NCI-H2107 (cell line): ENCODE data around the gene B4GALT7.

Source experiments
- DNase-seq: peaks from one replicate; lab custom pipeline; 2025; lab: John Stamatoyannopoulos, UW

Gene B4GALT7

DNA sequence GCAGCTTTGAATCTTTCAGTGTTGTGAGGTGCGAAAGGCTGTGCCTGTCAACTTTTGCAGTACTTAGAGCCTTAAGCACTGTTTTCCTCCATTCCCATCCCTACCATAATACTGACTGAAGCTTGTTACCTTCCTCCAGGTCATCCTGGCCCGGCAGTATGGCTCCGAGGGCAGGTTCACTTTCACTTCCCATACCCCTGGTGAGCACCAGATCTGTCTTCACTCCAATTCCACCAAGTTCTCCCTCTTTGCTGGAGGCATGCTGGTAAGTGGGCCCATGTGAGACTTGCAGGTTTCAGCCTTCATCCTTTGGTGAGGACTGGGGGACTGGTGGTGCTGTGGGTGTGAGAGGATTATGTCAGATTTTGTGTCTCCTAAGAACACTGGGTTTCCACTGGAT, 6.4 kb upstream of the B4GALT7 start:
- no peak for DNase-seq

DNA sequence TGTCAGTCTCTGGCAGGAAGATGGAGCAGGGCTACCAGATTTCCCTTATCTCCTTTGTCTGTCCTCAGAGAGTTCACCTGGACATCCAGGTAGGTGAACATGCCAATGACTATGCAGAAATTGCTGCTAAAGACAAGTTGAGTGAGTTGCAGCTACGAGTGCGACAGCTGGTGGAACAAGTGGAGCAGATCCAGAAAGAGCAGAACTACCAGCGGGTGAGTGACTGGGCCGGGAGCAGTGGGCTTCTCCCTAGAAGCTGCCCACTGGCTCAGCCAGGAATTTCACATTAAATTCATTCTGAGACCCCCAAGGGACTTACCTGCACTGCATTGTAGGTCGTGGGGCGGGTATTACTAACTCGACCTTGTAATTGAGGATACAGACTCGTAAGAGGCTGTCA, 5.9 kb upstream of the B4GALT7 start:
- no peak for DNase-seq

- no peak for DNase-seq
Measured at GRCh38 chr5:177595026-177595585, 4.8 kb upstream of the B4GALT7 start.

- DNase-seq, result no peak
Measured at GRCh38 chr5:177595991-177596774, 3.7 kb upstream of the B4GALT7 start.

GRCh38 chr5:177596775-177597238, 3.1 kb upstream of the B4GALT7 start:
- no peak for DNase-seq

DNA sequence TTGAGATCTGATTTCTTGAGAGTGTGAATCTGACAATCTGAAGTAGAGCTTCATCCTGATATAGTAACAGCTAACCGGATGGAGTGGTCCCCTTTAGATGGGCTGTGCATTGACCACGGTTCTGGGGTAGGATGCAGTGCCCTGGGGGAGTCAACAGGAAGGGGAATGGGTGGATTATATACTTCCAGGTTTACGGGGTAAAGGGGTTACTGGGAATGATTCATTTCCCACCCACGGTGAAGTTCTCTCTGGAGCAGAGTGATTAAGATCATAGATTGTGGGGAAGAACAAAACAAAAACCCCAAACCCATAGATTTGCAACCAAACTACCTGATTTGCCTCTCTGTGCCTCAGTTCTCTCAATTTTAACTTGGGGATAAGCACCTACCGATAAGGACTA, 1.5 kb upstream of the B4GALT7 start:
- no peak for DNase-seq

GRCh38 chr5:177600508-177601018, 631 bp downstream of the B4GALT7 start:
- no peak for DNase-seq

DNA sequence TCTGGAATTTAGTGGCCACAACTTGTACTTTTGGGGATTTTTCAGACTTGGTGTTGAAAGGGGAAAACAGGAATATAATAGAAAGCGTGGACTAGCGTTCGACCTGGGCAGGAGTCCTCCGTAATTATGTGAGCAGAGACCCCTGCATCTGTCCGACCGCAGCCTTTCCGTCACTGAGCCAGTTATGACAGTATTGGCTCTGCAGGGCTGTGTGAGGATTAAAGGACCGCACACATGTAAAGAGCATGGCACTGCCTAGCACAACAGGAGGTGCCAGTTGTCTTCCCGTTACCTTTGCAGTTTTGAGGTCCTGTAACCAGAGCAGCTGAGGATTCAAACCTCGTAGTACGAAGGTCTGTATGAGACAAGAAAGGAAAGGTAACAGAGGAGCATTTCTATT, 1.2 kb downstream of the B4GALT7 start:
- DNase-seq, result no peak

GRCh38 chr5:177601577-177602457, 1.9 kb downstream of the B4GALT7 start:
- DNase-seq, result no peak

GRCh38 chr5:177602458-177602830, 2.5 kb downstream of the B4GALT7 start:
- DNase-seq, result no peak

DNA sequence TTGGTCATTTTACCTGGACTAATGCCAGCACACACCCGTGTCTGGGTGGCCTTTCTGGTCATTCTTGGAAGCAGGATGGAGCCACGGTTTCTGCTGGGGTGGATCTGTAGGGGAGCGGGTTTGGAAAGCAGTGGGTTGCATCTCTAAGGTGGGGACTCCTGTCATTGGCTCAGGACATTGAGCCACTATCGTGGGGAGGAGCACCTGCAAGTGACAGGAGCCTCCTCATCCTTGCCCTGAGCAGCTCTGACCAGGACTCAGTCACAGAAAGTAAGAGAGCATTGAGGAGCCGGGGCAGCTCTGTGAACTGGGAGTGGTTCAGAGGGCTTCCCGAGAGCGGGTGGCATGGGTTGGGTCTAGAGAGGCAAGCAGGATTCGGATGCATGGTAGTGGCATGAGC, 3.7 kb downstream of the B4GALT7 start:
- DNase-seq, result no peak

DNA sequence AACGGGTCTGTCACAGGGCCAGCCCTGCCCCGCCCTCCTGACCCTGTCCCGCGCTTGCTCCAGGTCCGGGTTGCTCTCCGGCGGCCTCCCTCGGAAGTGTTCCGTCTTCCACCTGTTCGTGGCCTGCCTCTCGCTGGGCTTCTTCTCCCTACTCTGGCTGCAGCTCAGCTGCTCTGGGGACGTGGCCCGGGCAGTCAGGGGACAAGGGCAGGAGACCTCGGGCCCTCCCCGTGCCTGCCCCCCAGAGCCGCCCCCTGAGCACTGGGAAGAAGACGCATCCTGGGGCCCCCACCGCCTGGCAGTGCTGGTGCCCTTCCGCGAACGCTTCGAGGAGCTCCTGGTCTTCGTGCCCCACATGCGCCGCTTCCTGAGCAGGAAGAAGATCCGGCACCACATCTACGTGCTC, 4.2 kb downstream of the B4GALT7 start:
- no peak for DNase-seq

DNA sequence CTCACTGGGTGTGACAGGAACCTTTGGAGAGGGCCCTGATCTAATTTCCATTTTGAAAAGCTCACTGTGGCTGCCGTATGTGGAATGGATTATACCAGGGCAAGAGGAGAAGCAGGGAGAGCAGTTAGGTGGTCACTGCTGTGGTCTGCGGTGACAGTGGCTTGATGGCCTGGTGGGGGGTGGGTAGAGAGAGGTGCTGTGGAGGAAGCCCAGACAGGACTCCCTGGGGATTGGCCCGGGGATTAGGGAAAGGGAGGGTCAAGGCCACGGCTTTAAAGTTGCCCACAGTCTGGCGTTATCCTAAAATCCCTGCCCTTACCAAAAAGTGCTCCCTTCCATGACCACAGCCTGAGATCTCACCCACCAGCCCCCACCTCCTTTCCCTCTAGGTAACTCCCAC, 4.7 kb downstream of the B4GALT7 start:
- no peak for DNase-seq

GRCh38 chr5:177605078-177605477, 5.1 kb downstream of the B4GALT7 start:
- DNase-seq, result no peak

GRCh38 chr5:177605667-177606066, 5.7 kb downstream of the B4GALT7 start:
- no peak for DNase-seq

GRCh38 chr5:177606071-177607051, 6.4 kb downstream of the B4GALT7 start:
- DNase-seq, result no peak

- no peak for DNase-seq
Measured at GRCh38 chr5:177607115-177607451, 7.2 kb downstream of the B4GALT7 start.

- DNase-seq, result peak; percentile 23
Measured at GRCh38 chr5:177607452-177608192, 7.7 kb downstream of the B4GALT7 start.

GRCh38 chr5:177608243-177609075, 8.5 kb downstream of the B4GALT7 start:
- no peak for DNase-seq
